Activated naive CD4-positive, alpha-beta T cell treated with anti-CD3 and anti-CD28 coated beads, Interleukin-2, amount 50 U/mL, for 24 hours (primary cell): ENCODE results near the gene LMNTD2.

ENCODE experiments used
- H3K27ac Mint-ChIP-seq: one replicate; pipeline ENCODE4 v1.8.0; 2021; ENCODE audit warnings: mild to moderate bottlenecking, mixed read lengths
- H3K27me3 Mint-ChIP-seq: one replicate; pipeline ENCODE4 v1.8.0; 2021; ENCODE audit warnings: mixed read lengths
- H3K36me3 Mint-ChIP-seq: one replicate; pipeline ENCODE4 v1.8.0; 2021; ENCODE audit warnings: mixed read lengths
- H3K4me1 Mint-ChIP-seq: one replicate; pipeline ENCODE4 v1.8.0; 2021; ENCODE audit warnings: mixed read lengths
- H3K4me3 Mint-ChIP-seq: one replicate; pipeline ENCODE4 v1.8.0; 2021; ENCODE audit warnings: mild to moderate bottlenecking, mixed read lengths
- H3K9me3 Mint-ChIP-seq: one replicate; pipeline ENCODE4 v1.8.0; 2021; ENCODE audit warnings: mixed read lengths

LMNTD2 gene

GRCh38 chr11:592918-593317 lies 32.4 kb upstream of the LMNTD2 start:
- Mint-ChIP-seq H3K27me3 (no peaks in the 10 kb centered on the region), H3K27ac (no peak overlapping the region), H3K9me3 (no peaks in the 10 kb centered on the region), H3K4me1 (peaks cover 15% of the 10 kb centered on the region), H3K4me3 (no peak overlapping the region), H3K36me3 (peaks cover 19% of the 10 kb centered on the region)

GRCh38 chr11:592501-592900 lies 32.0 kb upstream of the LMNTD2 start:
- Mint-ChIP-seq H3K27me3 (no peaks in the 10 kb centered on the region), H3K36me3 (peaks cover 20% of the 10 kb centered on the region), H3K27ac (no peak overlapping the region), H3K4me3 (no peak overlapping the region), H3K9me3 (no peaks in the 10 kb centered on the region), H3K4me1 (peaks cover 19% of the 10 kb centered on the region)

GRCh38 chr11:590997-591396 lies 30.5 kb upstream of the LMNTD2 start:
- H3K27me3 Mint-ChIP-seq, result no peaks in the 10 kb centered on the region
- H3K36me3 Mint-ChIP-seq, result peaks cover 21% of the 10 kb centered on the region
- H3K4me1 Mint-ChIP-seq, result peaks cover 28% of the 10 kb centered on the region
- peak overlapping the region; percentile 17 for H3K27ac Mint-ChIP-seq
- H3K9me3 Mint-ChIP-seq, result no peaks in the 10 kb centered on the region
- no peak overlapping the region for H3K4me3 Mint-ChIP-seq

GRCh38 chr11:589798-590197 lies 29.3 kb upstream of the LMNTD2 start:
- H3K27ac Mint-ChIP-seq, result peak overlapping the region; percentile 70
- no peak overlapping the region for H3K4me3 Mint-ChIP-seq
- H3K36me3 Mint-ChIP-seq, result peaks cover 21% of the 10 kb centered on the region
- no peaks in the 10 kb centered on the region for H3K27me3 Mint-ChIP-seq
- H3K9me3 Mint-ChIP-seq, result no peaks in the 10 kb centered on the region
- peaks cover 29% of the 10 kb centered on the region for H3K4me1 Mint-ChIP-seq

- Mint-ChIP-seq H3K36me3 (peaks cover 16% of the 10 kb centered on the region), H3K27ac (peak overlapping the region; percentile 91), H3K4me1 (peaks cover 29% of the 10 kb centered on the region), H3K9me3 (no peaks in the 10 kb centered on the region), H3K4me3 (peak overlapping the region; percentile 87), H3K27me3 (no peaks in the 10 kb centered on the region)
These were observed 27.4 kb upstream of the LMNTD2 start for GRCh38 chr11:587978-588380.

GRCh38 chr11:587546-587945 lies 27.0 kb upstream of the LMNTD2 start:
- peak overlapping the region; percentile 91 for H3K27ac Mint-ChIP-seq
- H3K4me1 Mint-ChIP-seq, result peaks cover 29% of the 10 kb centered on the region
- H3K36me3 Mint-ChIP-seq, result peaks cover 16% of the 10 kb centered on the region
- no peaks in the 10 kb centered on the region for H3K9me3 Mint-ChIP-seq
- peak overlapping the region; percentile 87 for H3K4me3 Mint-ChIP-seq
- H3K27me3 Mint-ChIP-seq, result no peaks in the 10 kb centered on the region

- Mint-ChIP-seq H3K4me1 (peaks cover 32% of the 10 kb centered on the region), H3K27me3 (no peaks in the 10 kb centered on the region), H3K36me3 (peaks cover 14% of the 10 kb centered on the region), H3K9me3 (no peaks in the 10 kb centered on the region), H3K4me3 (peak overlapping the region; percentile 19), H3K27ac (peak overlapping the region; percentile 59)
These were observed 26.1 kb upstream of the LMNTD2 start for GRCh38 chr11:586376-587316.

GRCh38 chr11:584287-584686 lies 23.7 kb upstream of the LMNTD2 start:
- no peak overlapping the region for H3K4me3 Mint-ChIP-seq
- H3K27ac Mint-ChIP-seq, result no peak overlapping the region
- no peaks in the 10 kb centered on the region for H3K9me3 Mint-ChIP-seq
- H3K4me1 Mint-ChIP-seq, result peaks cover 48% of the 10 kb centered on the region
- peaks cover 9% of the 10 kb centered on the region for H3K36me3 Mint-ChIP-seq
- H3K27me3 Mint-ChIP-seq, result no peaks in the 10 kb centered on the region

- Mint-ChIP-seq H3K9me3 (no peaks in the 10 kb centered on the region), H3K36me3 (peaks cover 2% of the 10 kb centered on the region), H3K27me3 (no peaks in the 10 kb centered on the region), H3K27ac (no peak overlapping the region), H3K4me3 (no peak overlapping the region), H3K4me1 (peaks cover 49% of the 10 kb centered on the region)
These were observed 21.2 kb upstream of the LMNTD2 start for GRCh38 chr11:581752-582151.

GRCh38 chr11:581342-581741 lies 20.8 kb upstream of the LMNTD2 start:
- Mint-ChIP-seq H3K27ac (no peak overlapping the region), H3K4me1 (peaks cover 47% of the 10 kb centered on the region)

GRCh38 chr11:579830-580601 lies 19.5 kb upstream of the LMNTD2 start:
- no peaks in the 10 kb centered on the region for H3K27me3 Mint-ChIP-seq
- no peaks in the 10 kb centered on the region for H3K9me3 Mint-ChIP-seq
- peak overlapping the region; percentile 25 for H3K27ac Mint-ChIP-seq
- H3K4me1 Mint-ChIP-seq, result peaks cover 45% of the 10 kb centered on the region
- H3K36me3 Mint-ChIP-seq, result no peaks in the 10 kb centered on the region
- peak overlapping the region; percentile 49 for H3K4me3 Mint-ChIP-seq

More at GRCh38 chr11:581342-581741, 20.8 kb upstream of the LMNTD2 start:
- no peaks in the 10 kb centered on the region for H3K9me3 Mint-ChIP-seq
- H3K36me3 Mint-ChIP-seq, result peaks cover 2% of the 10 kb centered on the region
- no peak overlapping the region for H3K4me3 Mint-ChIP-seq
- no peaks in the 10 kb centered on the region for H3K27me3 Mint-ChIP-seq

- Mint-ChIP-seq H3K9me3 (no peaks in the 10 kb centered on the region), H3K27ac (peak overlapping the region; percentile 59), H3K4me3 (peak overlapping the region; percentile 93), H3K4me1 (peaks cover 57% of the 10 kb centered on the region), H3K27me3 (no peaks in the 10 kb centered on the region), H3K36me3 (no peaks in the 10 kb centered on the region)
These were observed 17.9 kb upstream of the LMNTD2 start for GRCh38 chr11:578276-579035.

- Mint-ChIP-seq H3K36me3 (no peaks in the 10 kb centered on the region), H3K27me3 (no peaks in the 10 kb centered on the region), H3K27ac (peak overlapping the region; percentile 87), H3K4me1 (peaks cover 57% of the 10 kb centered on the region), H3K9me3 (no peaks in the 10 kb centered on the region), H3K4me3 (peak overlapping the region; percentile 93)
These were observed 17.0 kb upstream of the LMNTD2 start for GRCh38 chr11:577611-577894.

- Mint-ChIP-seq H3K9me3 (no peaks in the 10 kb centered on the region), H3K4me1 (peaks cover 57% of the 10 kb centered on the region)
These were observed 16.5 kb upstream of the LMNTD2 start for GRCh38 chr11:576811-577610.

More at GRCh38 chr11:576811-577610, 16.5 kb upstream of the LMNTD2 start:
- Mint-ChIP-seq H3K27ac (peak overlapping the region; percentile 87), H3K4me3 (peak overlapping the region; percentile 93), H3K36me3 (no peaks in the 10 kb centered on the region), H3K27me3 (no peaks in the 10 kb centered on the region)
